GM21528 (cell line): ENCODE results near the gene MCM5.
"Not testable (repeated sequence)": the region's sequence is repeated elsewhere in the genome, so short reads cannot be mapped to it uniquely, and the experiment has no call there.

Experiments used
- ATAC-seq: cut with Tn5 transposase; IDR thresholded peaks from one replicate; pipeline ENCODE4 v1.9.1; 2021; ENCODE audit warnings: mild to moderate bottlenecking, moderate library complexity; ENCODE audit not compliant: unreplicated experiment, low FRiP score

MCM5 gene

DNA sequence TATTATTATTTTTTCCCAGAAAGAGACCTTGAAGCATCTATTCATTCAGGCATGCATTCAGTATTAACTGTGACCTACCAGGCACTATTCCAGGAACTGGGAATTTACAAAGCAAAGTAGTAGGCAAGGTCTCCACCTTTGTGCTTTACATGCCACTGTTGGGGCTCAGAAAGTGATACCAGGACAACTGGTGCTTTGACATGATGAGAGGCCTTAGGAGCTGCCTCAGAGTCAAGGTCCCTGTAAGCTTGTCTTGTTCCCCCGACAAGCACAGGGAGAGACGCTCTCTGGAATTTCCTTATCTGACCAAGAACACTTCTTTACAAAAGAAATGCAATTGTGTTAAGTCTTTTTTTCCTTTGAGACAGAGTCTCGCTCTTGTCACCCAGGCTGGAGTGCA, 21.3 kb upstream of the MCM5 start:
- no peak for ATAC-seq

DNA sequence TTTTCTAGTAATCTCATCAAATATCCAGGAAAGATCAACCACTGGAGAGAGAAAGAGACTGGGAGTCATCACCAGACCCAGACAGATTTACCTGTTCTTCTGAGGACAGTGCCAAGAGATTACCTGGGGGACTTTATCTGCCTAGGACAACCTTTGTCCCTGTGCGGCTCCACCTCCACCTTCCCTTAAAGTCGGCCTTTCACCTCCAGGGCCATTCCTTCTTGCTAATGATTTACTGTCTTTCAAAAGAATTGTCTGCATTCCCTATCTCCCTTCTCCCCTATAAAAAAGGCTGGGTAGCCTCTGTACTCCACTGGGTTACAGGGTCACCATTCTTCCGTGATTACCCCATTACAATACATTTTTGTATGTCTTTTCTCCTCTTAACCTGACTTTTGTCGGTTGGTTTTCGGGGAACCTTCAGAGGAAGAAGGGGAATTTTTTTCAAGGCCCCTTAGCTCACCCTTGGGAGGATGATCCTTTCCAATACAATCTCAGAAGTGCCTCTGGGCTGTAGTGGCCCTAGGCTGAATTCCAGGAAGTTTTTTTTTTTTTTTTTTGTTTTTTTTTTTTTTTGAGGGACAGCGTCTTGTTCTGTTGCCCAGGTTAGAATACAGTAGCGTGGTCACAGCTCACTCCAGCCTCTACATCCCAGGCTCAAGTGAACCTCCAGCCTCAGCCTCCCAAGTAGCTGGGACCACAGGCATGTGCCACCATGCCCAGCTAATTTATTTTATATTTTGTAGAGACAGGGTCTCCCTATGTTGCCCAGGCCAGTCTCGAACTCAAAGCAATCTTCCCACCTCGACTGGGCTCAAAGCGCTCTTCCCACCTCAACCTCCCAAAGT, 20.6 kb upstream of the MCM5 start:
- no peak for ATAC-seq

DNA sequence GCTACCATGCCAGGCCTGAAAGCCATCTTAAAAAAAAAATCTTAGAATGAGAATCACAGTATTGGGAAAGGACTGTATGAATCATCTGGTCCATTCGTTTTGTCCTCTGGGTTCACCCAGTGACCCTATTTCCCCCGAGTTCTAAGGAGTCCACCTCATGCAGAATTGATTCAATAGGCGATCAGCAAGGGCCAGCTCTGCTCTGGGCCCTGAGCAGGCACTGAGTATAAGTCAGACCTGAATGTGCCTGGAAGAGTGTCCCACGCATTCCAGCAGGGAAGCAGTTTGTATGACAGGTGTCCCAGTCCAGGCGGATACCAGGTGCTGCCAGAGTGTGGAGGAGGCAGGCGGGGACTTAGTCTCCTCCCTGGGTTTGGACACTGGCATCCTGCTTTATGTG, 19.9 kb upstream of the MCM5 start:
- ATAC-seq = no peak

DNA sequence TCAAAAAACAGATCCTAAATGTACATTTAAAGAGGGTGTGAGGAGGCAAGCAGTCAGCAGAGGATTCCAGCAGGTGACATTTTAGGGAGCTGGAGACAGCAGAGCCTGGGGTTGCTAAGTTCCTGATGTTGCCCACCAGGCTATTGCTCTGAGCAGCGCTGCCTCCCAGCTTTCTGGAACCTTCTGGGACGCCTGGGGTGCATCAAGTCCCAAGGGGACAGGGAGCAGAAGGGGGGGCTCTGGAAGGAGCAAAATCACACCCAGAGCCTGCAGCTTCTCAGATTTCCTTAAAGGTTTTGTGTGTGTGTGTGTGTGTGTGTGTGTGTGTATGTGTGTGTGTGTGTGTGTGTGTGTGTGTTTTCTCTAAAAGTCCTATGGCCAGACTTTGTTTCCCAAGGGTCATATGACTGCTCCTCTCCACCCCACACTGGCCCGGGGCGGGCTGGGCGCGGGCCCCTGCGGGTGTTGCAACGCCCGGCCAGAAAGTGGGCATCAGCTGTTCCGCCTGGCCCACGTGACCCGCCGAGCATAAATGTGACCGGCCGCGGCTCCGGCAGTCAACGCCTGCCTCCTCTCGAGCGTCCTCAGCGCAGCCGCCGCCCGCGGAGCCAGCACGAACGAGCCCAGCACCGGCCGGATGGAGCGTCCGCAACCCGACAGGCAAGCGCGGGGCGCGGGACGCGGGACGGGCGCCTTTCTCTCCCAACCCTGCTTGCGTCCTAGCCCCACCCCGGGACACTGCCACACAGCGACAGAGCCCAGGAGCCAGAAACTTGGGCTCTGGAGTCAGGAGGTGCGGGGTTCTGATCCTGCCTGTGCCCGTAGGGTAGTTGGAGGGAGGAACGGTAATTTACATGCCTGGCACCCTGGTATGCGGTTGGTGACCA, 19.2 kb upstream of the MCM5 start, which contains the start of gene HMOX1:
Gene HMOX1, plus strand, starts transcription at position 560 of the 887 bp plus-strand sequence. Its CDS starts 78 bp downstream, at position 638.
- ATAC-seq = peak; percentile 43

DNA sequence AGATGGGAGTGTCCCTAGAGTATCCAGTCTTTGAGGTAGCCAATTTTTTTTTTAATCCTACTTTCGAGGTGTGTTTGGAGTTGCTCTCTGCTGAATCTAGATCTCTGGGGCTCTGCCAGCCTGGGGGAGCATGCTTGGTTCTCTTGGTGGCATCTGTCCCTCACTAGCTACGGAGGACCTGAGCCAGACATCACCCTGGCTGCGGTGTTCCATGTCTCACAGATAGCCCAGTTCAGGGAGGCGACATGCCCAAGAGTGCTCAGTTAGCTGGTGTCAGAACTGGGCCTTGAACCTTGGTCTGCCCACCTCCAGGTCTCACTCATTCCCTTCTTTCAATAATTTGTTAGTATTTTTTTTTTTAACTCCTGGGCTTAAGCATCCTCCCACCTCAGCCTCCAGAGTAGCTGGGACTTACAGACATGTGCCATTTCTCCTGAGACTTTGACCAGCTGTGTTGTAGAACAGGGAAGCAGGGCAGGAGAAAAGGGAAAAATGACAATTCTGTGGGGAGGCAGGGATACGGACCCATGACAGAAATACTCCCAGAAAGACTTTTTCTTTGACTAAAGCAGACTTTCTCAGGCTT, 18.4 kb upstream of the MCM5 start:
- peak; percentile 11 for ATAC-seq

DNA sequence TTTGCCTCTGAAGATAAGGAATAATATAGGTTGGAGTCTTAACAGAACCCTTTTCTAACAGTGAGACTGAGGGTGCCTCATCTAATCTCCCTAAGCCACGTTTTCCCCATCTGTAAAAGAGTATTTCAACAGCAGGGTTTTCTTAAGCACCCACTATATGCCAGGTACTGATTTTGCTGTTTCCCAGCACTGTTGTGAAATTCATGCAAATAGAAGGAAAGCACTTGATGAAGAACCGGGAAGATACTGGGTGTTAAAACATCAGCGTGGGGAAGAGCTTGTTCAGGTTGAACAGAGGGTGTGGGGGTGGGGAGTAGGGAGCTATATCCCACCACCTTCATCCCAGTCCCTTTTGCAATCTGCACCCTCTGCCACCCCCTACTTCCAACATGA, 16.3 kb upstream of the MCM5 start:
- ATAC-seq = no peak

GRCh38 chr22:35384527-35384926, 15.4 kb upstream of the MCM5 start:
- ATAC-seq = no peak

DNA sequence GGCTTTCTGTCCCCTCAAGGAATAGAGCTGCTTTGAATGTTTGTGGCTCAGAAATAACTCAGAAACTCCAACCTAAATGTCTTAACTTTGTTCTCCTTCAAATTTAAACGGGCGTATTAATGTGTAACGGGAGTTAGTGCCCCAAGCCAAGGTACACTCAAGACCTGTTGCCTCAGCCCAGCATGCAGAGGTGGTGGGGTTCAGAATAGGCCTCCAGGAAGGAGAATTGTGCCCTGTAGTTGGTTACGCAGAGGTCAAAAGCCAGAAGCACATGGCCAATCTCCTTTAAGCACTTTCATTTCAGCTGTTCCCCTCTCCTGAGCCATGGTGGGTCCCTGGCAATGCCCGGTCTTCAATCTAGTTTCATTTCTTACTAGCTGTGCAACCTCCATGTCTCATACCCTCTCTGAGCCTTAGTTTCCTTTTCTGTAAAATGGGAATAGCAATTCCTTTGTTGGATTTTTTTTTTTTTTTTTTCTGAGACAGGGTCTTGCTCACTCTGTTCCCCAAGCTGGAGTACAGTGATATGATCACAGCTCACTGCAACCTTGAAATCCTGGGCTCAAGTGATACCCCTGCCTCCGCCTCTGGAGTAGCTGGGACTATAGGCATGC, 14.9 kb upstream of the MCM5 start:
- no peak for ATAC-seq

DNA sequence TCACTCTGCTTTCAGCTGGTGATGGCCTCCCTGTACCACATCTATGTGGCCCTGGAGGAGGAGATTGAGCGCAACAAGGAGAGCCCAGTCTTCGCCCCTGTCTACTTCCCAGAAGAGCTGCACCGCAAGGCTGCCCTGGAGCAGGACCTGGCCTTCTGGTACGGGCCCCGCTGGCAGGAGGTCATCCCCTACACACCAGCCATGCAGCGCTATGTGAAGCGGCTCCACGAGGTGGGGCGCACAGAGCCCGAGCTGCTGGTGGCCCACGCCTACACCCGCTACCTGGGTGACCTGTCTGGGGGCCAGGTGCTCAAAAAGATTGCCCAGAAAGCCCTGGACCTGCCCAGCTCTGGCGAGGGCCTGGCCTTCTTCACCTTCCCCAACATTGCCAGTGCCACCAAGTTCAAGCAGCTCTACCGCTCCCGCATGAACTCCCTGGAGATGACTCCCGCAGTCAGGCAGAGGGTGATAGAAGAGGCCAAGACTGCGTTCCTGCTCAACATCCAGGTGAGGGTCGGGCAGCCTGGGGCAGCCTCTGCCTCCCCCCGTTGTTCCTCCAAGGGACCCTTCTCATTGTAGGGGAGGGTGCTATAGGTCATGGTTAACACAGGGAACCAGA, 13.2 kb upstream of the MCM5 start:
- no peak for ATAC-seq

GRCh38 chr22:35390933-35391332, 9.0 kb upstream of the MCM5 start:
- no peak for ATAC-seq

DNA sequence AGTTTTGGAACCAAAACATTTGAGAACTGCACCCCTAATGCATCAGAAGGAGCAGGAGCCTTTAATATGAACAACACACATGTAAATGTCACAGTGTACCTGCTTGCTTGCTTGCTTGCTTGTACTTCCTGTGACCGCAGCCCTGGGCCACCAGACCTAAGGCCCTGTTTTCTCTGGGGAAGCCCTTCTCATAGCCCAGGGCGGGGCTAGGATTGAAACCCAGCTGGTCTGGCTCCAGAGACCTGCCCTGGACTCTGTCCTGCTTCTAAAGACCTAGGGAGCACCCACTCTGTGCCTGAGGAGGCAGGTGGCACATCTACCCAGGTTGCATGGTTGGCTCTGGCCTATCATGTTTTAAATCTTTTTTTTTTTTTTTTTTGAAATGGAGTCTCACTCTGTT, 7.6 kb upstream of the MCM5 start:
- no peak for ATAC-seq

- ATAC-seq = no peak
Observed at GRCh38 chr22:35393116-35394010, 6.6 kb upstream of the MCM5 start.

DNA sequence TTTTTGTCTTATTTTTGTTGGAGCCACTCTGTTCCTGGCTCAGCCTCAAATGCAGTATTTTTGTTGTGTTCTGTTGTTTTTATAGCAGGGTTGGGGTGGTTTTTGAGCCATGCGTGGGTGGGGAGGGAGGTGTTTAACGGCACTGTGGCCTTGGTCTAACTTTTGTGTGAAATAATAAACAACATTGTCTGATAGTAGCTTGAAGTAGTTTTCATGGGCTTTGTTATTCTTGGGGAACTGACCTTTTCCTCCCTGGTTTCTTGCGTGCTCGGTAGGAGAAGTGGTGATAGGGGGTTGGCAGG, 6.0 kb upstream of the MCM5 start:
- ATAC-seq = no peak

DNA sequence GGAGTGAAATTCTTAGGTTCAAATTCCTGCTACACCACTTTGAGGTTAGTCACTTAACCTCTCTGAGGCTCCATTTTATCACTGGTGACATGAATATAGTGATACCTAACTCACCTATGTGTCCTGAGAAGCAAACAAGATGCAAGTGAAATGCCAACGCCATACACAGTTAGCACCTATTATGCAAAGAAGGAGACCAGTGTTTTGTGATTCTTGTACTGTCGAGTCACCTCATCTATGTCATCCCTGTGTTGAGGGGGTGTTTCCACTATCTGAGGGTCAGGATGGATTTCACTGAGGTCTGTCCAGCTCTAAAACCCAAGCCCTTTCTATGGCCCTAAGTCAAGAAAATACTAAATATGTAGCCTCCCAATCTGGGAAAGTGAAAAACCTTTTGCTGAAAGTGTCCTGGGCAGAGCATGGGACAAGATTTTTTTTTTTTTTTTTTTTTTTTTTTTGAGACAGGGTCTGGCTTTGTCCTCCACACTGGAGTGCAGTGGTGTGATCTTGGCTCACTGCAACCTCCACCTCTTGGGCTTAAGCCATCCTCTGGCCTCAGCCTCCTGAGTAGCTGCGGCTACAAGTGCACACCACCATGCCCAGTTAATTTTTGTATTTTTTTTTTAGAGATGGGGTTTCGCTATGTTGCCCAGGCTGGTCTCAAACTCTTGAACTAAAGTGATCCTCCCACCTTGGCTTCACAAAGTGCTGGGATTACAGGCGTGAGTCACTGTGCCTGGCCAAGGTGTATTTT, 5.0 kb upstream of the MCM5 start:
- ATAC-seq = no peak

- not testable (repeated sequence) for ATAC-seq
Observed at GRCh38 chr22:35396622-35397021, 3.3 kb upstream of the MCM5 start.

GRCh38 chr22:35397095-35397904, 2.6 kb upstream of the MCM5 start:
- ATAC-seq = no peak

- ATAC-seq = no peak
Observed at GRCh38 chr22:35398591-35398973, 1.4 kb upstream of the MCM5 start.

DNA sequence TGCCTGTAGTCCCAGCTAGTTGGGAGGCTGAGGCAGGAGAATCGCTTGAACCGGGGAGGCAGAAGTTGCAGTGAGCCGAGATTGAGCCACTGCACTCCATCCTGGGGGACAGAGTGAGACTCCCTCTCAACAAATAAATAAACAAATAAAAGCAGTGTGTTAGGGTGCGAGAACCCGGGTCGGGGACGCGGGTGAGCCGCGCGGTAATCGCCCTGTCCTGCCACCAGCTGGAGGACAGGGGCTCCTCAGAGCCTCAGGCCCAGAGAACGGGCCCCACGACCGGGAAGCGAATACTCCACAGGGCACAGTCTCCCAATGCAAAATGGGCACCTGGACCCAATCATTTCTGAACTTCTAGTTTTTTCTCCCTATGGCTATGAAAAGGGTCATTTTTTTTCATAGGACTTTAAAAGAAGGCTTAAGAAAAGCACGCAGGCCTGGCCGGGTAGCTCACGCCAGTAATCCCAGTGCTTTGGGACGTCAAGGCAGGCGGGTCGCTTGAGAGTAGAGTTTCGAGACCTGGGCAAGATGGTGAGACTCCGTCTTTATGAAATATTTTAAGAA, 744 bp upstream of the MCM5 start:
- no peak for ATAC-seq
